HCT116 (cell line): ENCODE results near the gene TBC1D16. TPM values are rescaled to one million over a fixed set of nuclear protein-coding genes. Genes with fewer than 3 reads are reported as not detected.
A peak's percentile ranks its signal among the peaks of the same experiment; 100 is the strongest.

Experiments
- ATAC-seq: fragments of 200-7000 bp; cut with Tn5 transposase; 2 replicates; pipeline ENCODE4 v1.9.1; 2020; ENCODE audit warnings: mild to moderate bottlenecking, moderate library complexity
- BruUV-seq: library from RNA; stranded (reverse); fragments of 400-500 nt; replicated peaks from 2 replicates; lab custom pipeline; 2021; lab: Mats Ljungman, UMichigan
- CTCF ChIA-PET: fragments of 300-600 bp; sonication (Branson Sonifier 250); formaldehyde crosslinking; loops from one replicate; lab custom pipeline; 2021; ENCODE audit warnings: antibody characterized with exemption; lab: Charles Lee
- POLR2A ChIA-PET: fragments of 300-600, 350-600 bp; sonication (Branson Sonifier 250); formaldehyde crosslinking; loops from one replicate; lab custom pipeline; 2021; ENCODE audit warnings: antibody characterized with exemption; lab: Charles Lee
- RAD21 ChIA-PET, 2 experiments: fragments of 300-600 bp; sonication (Branson Sonifier 250); formaldehyde crosslinking; loops; one replicate each; lab custom pipeline; 2023; ENCODE audit warnings: low total read pairs in 2 of 2; ENCODE audit not compliant: uncharacterized antibody in 2 of 2, unreplicated experiment in 2 of 2, low non-redundant PET in 1 of 2; lab: Charles Lee
- DNase-seq: peaks from one replicate; pipeline ENCODE4 v3.0.0-alpha.2; 2010; ENCODE audit warnings: low read depth, low spot score
- H2AFZ ChIP-seq: fragments of 200-600 bp; shearing (Covaris generic), sonication (generic); 2 replicates; pipeline ENCODE4 v1.6.1; 2017; ENCODE audit warnings: low read depth, mixed run types, mixed read lengths, antibody characterized with exemption, low read length; ENCODE audit not compliant: poor library complexity, severe bottlenecking
- H3K27ac ChIP-seq: 2 replicates; pipeline ENCODE4 v1.5.1; 2012; ENCODE audit warnings: low read depth, low read length
- H3K27me3 ChIP-seq: fragments of 200-600 bp; sonication (generic); 2 replicates; pipeline ENCODE4 v1.6.1; 2016; ENCODE audit warnings: mixed run types, low read length, mixed read lengths; ENCODE audit not compliant: insufficient read depth
- H3K36me3 ChIP-seq, 2 experiments: fragments of 200-500 bp in 1 of 2; fragments of 200-600 bp in 1 of 2; sonication (Bioruptor generic) in 1 of 2; sonication (generic) in 1 of 2; 2 replicates each; pipeline versions ENCODE4 v1.5.1 to v1.6.1; 2014 to 2016; ENCODE audit warnings: low read length in 2 of 2, inconsistent platforms in 1 of 2, mixed read lengths in 1 of 2, mixed run types in 1 of 2; ENCODE audit not compliant: insufficient read depth in 2 of 2, control insufficient read depth in 1 of 2
- H3K4me1 ChIP-seq, 2 experiments: fragments of 200-600 bp in 1 of 2; sonication (generic) in 1 of 2; 2 replicates each; pipeline versions ENCODE4 v1.5.1 to v1.6.1; 2012 to 2017; ENCODE audit warnings: low read length in 2 of 2, inconsistent platforms in 1 of 2, mild to moderate bottlenecking in 1 of 2, mixed read lengths in 1 of 2, mixed run types in 1 of 2, moderate library complexity in 1 of 2; ENCODE audit not compliant: insufficient read depth in 2 of 2, control insufficient read depth in 1 of 2
- H3K4me2 ChIP-seq: fragments of 200-600 bp; sonication (generic); 2 replicates; pipeline ENCODE4 v1.6.1; 2017; ENCODE audit warnings: mixed run types, low read length, mixed read lengths
- H3K4me3 ChIP-seq, 2 experiments: fragments of 200-600 bp in 1 of 2; sonication (generic) in 1 of 2; replicated peaks in 1 of 2; 2 replicates each; pipeline ENCODE4 v1.5.1; 2011 to 2016; ENCODE audit warnings: low read length in 2 of 2, control low read depth in 1 of 2, low read depth in 1 of 2, mild to moderate bottlenecking in 1 of 2, mixed read lengths in 1 of 2, mixed run types in 1 of 2
- H3K79me2 ChIP-seq: fragments of 200-600 bp; sonication (generic); 2 replicates; pipeline ENCODE4 v1.6.1; 2017; ENCODE audit warnings: mild to moderate bottlenecking, mixed run types, low read length, moderate library complexity, mixed read lengths; ENCODE audit not compliant: insufficient read depth
- H3K9ac ChIP-seq: fragments of 200-600 bp; sonication (generic); 2 replicates; pipeline ENCODE4 v1.6.1; 2016; ENCODE audit warnings: low read length, mixed read lengths
- H3K9me2 ChIP-seq: fragments of 200-600 bp; sonication (generic), shearing (Covaris generic); 2 replicates; pipeline ENCODE4 v1.6.1; 2017; ENCODE audit warnings: mixed run types, mild to moderate bottlenecking, moderate library complexity; ENCODE audit not compliant: insufficient read depth
- H3K9me3 ChIP-seq, 2 experiments: fragments of 200-500 bp in 1 of 2; fragments of 200-600 bp in 1 of 2; sonication (Bioruptor generic) in 1 of 2; sonication (generic) in 1 of 2; 2 replicates each; pipeline ENCODE4 v1.6.1; 2014 to 2017; ENCODE audit warnings: low read length in 2 of 2, mixed read lengths in 2 of 2, inconsistent platforms in 1 of 2, low read depth in 1 of 2, mild to moderate bottlenecking in 1 of 2, mixed run types in 1 of 2, moderate library complexity in 1 of 2; ENCODE audit not compliant: control insufficient read depth in 1 of 2, insufficient read depth in 1 of 2
- H4K20me1 ChIP-seq: fragments of 200-600 bp; sonication (generic), shearing (Covaris generic); 2 replicates; pipeline ENCODE4 v1.6.1; 2017; ENCODE audit warnings: mixed run types, mild to moderate bottlenecking, moderate library complexity; ENCODE audit not compliant: insufficient read depth
- CEBPB ChIP-seq: IDR thresholded peaks from 2 replicates; pipeline ENCODE4 v1.6.1; 2012; ENCODE audit warnings: low read depth
- CTCF ChIP-seq, 3 experiments: fragments of 200-600 bp in 1 of 3; sonication (generic) in 1 of 3; IDR thresholded peaks in 2 of 3; conservative IDR thresholded peaks in 1 of 3; 2 replicates each; pipeline ENCODE4 v1.5.1; 2012 to 2017; ENCODE audit warnings: low read depth in 2 of 3, low read length in 2 of 3, antibody characterized with exemption in 1 of 3, borderline replicate concordance in 1 of 3, control low read depth in 1 of 3, mild to moderate bottlenecking in 1 of 3, mixed read lengths in 1 of 3, mixed run types in 1 of 3, moderate library complexity in 1 of 3; ENCODE audit not compliant: insufficient read depth in 1 of 3
- EGR1 ChIP-seq: IDR thresholded peaks from 2 replicates; pipeline ENCODE4 v1.6.1; 2012; ENCODE audit warnings: low read depth
- ELF1 ChIP-seq: IDR thresholded peaks from 2 replicates; pipeline ENCODE4 v1.6.1; 2012; ENCODE audit warnings: low read depth, borderline replicate concordance
- EZH2phosphoT487 ChIP-seq: fragments of 200-600 bp; IDR thresholded peaks from 2 replicates; pipeline ENCODE4 v1.6.1; 2018; ENCODE audit warnings: antibody characterized with exemption, borderline replicate concordance
- FOSL1 ChIP-seq: IDR thresholded peaks from 2 replicates; pipeline ENCODE4 v1.6.1; 2012; ENCODE audit warnings: low read depth
- JUND ChIP-seq: IDR thresholded peaks from 2 replicates; pipeline ENCODE4 v1.6.1; 2012
- MAX ChIP-seq: IDR thresholded peaks from 2 replicates; pipeline ENCODE4 v1.6.1; 2012
- POLR2A ChIP-seq: IDR thresholded peaks from 2 replicates; pipeline ENCODE4 v1.7.0; 2011; ENCODE audit warnings: borderline replicate concordance; ENCODE audit not compliant: insufficient read depth, insufficient read length; ENCODE audit errors: extremely low read depth
- RAD21 ChIP-seq: IDR thresholded peaks from 2 replicates; pipeline ENCODE4 v1.6.1; 2012; ENCODE audit warnings: low read depth, mild to moderate bottlenecking
- REST ChIP-seq: IDR thresholded peaks from 2 replicates; pipeline ENCODE4 v1.6.1; 2012; ENCODE audit warnings: low read depth
- SP1 ChIP-seq: IDR thresholded peaks from 2 replicates; pipeline ENCODE4 v1.6.1; 2012; ENCODE audit warnings: low read depth
- SRF ChIP-seq: IDR thresholded peaks from 2 replicates; pipeline ENCODE4 v1.6.1; 2012; ENCODE audit warnings: low read depth
- TCF7L2 ChIP-seq: IDR thresholded peaks from 2 replicates; pipeline ENCODE4 v1.7.0; 2011; ENCODE audit warnings: borderline replicate concordance, inconsistent platforms; ENCODE audit not compliant: insufficient read depth, insufficient read length; ENCODE audit errors: extremely low read depth
- YY1 ChIP-seq: IDR thresholded peaks from 2 replicates; pipeline ENCODE4 v1.6.1; 2011; ENCODE audit warnings: low read length, low read depth, moderate library complexity, mild to moderate bottlenecking; ENCODE audit not compliant: insufficient replicate concordance; ENCODE audit errors: extremely low read depth
- ZFX ChIP-seq: fragments of 450-650 bp; IDR thresholded peaks from 2 replicates; pipeline ENCODE4 v1.6.1; 2017
- intact Hi-C: fragments of 100-400 bp; cut with micrococcal nuclease; formaldehyde crosslinking; loops from 2 replicates; pipeline ENCODE4 v1.10.0; 2022
- total RNA-seq: library from RNA; stranded (reverse); gene quantifications from one replicate; pipeline ENCODE4 v1.2.1, GENCODE V29; 2021; ENCODE audit not compliant: unreplicated experiment

Gene TBC1D16
- total RNA-seq, 1 experiment from 2014 or later: 31.1 TPM

GRCh38 chr17:79985943-79986391 lies 49.7 kb downstream of the TBC1D16 start:
- no peak for DNase-seq
- 0 out of 2 replicates have a peak overlapping the region, but pooled peaks have one; percentile 10 for H3K4me2 ChIP-seq
- no peaks in the 10 kb centered on the region for H3K9me2 ChIP-seq
- TF ChIP-seq EGR1 (no peak), SRF (no peak), POLR2A (no peak), ELF1 (no peak), REST (no peak), JUND (no peak), EZH2phosphoT487 (no peak), ZFX (no peak), SP1 (no peak), MAX (no peak), CTCF (IDR thresholded peaks at IDR 0.05 in 2 of 3, conservative IDR thresholded peaks at IDR 0.05 in 1 of 3; ENCODE audit: borderline replicate concordance in 1 of 3, insufficient read depth in 1 of 3, low read depth in 2 of 3, low read length in 2 of 3) (no peak), YY1 (no peak), TCF7L2 (no peak), CEBPB (no peak), FOSL1 (no peak), RAD21 (no peak)
- H4K20me1 ChIP-seq: no peaks in the 10 kb centered on the region
- BruUV-seq: no TSS peak
- H3K36me3 ChIP-seq: no peaks in the 10 kb centered on the region
- CTCF ChIA-PET: interaction anchor here (1.0 to 1.7 kb wide), 4 partner anchors 10 to 146 kb away, joined by 3 to 6 read pairs (median 4); partner anchors contain the start of gene CBX4
- no peak overlapping the region for H3K27ac ChIP-seq
- no peak overlapping the region for H3K4me3 ChIP-seq
- intact Hi-C loops: loop anchor here (5.0 kb wide), 2 partner anchors 69 to 134 kb away; no protein-coding TSS in a partner anchor
- H3K27me3 ChIP-seq: no peaks in the 10 kb centered on the region
- no peak for ATAC-seq
- H3K9me3 ChIP-seq: no peaks in the 10 kb centered on the region
- H3K9ac ChIP-seq: no peak overlapping the region
- 0 out of 2 replicates have a peak, but pooled peaks cover 5% of the 10 kb centered on the region for H3K79me2 ChIP-seq
- POLR2A ChIA-PET: interaction anchor here (1.3 kb wide), 1 partner anchor 9 kb away, joined by 3 read pairs; no protein-coding TSS in a partner anchor
- H3K4me1 ChIP-seq: peaks cover 63 to 67% of the 10 kb centered on the region in 2 experiments
- no peak overlapping the region for H2AFZ ChIP-seq
- RAD21 ChIA-PET: no interaction called here
